ENCODE measurements around the gene NUDT15.

- no peak for TF ChIP-seq POLR2A (IDR thresholded peaks at IDR 0.05)
- no peak for TF ChIP-seq CTCF (IDR thresholded peaks at IDR 0.05)
Observed at GRCh38 chr13:48010698-48011097, 26.8 kb upstream of the NUDT15 start.

Data from prostate gland (tissue), 2 donors.